GM12878 (cell line): Measurements from ENCODE around the gene KCNC1. TPM values are rescaled to one million over a fixed set of nuclear protein-coding genes. Genes with fewer than 3 reads are reported as not detected.

Experiments
- ATAC-seq: fragments of 200-7000 bp; cut with Tn5 transposase; 3 replicates; pipeline ENCODE4 v1.9.1; 2020; ENCODE audit warnings: mild to moderate bottlenecking, moderate library complexity
- BruUV-seq: library from RNA; stranded (reverse); fragments of 400-500 nt; replicated peaks from 2 replicates; lab custom pipeline; 2021; lab: Mats Ljungman, UMichigan
- CTCF ChIA-PET: fragments of 300-600 bp; sonication (Branson Sonifier 250); formaldehyde crosslinking; extraction: SDS; loops from one replicate; lab custom pipeline; 2021; ENCODE audit warnings: inconsistent platforms; lab: Yijun Ruan, JAX
- POLR2A ChIA-PET: fragments of 350-600 bp; formaldehyde crosslinking; extraction: SDS; loops from one replicate; lab custom pipeline; 2021; ENCODE audit warnings: inconsistent platforms; lab: Charles Lee
- RAD21 ChIA-PET: fragments of 300-600 bp; sonication (Branson Sonifier 250); formaldehyde crosslinking; loops from one replicate; lab custom pipeline; 2023; ENCODE audit warnings: antibody characterized with exemption; ENCODE audit not compliant: unreplicated experiment; lab: Charles Lee
- SMC1A ChIA-PET: fragments of 300-600 bp; sonication (Branson Sonifier 250); formaldehyde crosslinking; loops from one replicate; lab custom pipeline; 2023; ENCODE audit not compliant: unreplicated experiment, uncharacterized antibody; lab: Charles Lee
- DNase-seq: peaks from one replicate; pipeline ENCODE4 v3.0.0-alpha.2; 2011; ENCODE audit warnings: low read depth, low spot score
- FAIRE-seq: peaks from 3 replicates; lab custom pipeline; 2011; peaks lifted over from hg19 to GRCh38; lab: Jason Lieb, UNC
- H2AFZ ChIP-seq: 2 replicates; pipeline ENCODE4 v1.6.0; 2011; ENCODE audit warnings: low read depth, low read length, control low read depth; ENCODE audit not compliant: control insufficient read depth
- H3K27ac ChIP-seq: 2 replicates; pipeline ENCODE4 v1.5.1; 2011; ENCODE audit warnings: control low read depth; ENCODE audit not compliant: control insufficient read depth, insufficient read depth
- H3K27me3 ChIP-seq, 2 experiments: replicated peaks in 1 of 2; 2 replicates each; pipeline versions ENCODE4 v1.6.0 to v1.6.1; 2011; ENCODE audit warnings: low read length in 1 of 2; ENCODE audit not compliant: control insufficient read depth in 2 of 2, insufficient read depth in 2 of 2
- H3K36me3 ChIP-seq, 2 experiments: 2 replicates each; pipeline ENCODE4 v1.5.1; 2011; ENCODE audit warnings: low read length in 1 of 2; ENCODE audit not compliant: control insufficient read depth in 2 of 2, insufficient read depth in 2 of 2
- H3K4me1 ChIP-seq: 2 replicates; pipeline ENCODE4 v1.6.1; 2011; ENCODE audit warnings: mild to moderate bottlenecking, low read length, moderate library complexity, mixed read lengths; ENCODE audit not compliant: control insufficient read depth, insufficient read depth
- H3K4me2 ChIP-seq: 2 replicates; pipeline ENCODE4 v1.6.0; 2011; ENCODE audit warnings: control low read depth; ENCODE audit not compliant: control insufficient read depth, insufficient read depth
- H3K4me3 ChIP-seq: fragments of 200-600 bp; sonication (generic); 2 replicates; pipeline ENCODE4 v1.5.1; 2016
- H3K79me2 ChIP-seq: 2 replicates; pipeline ENCODE4 v1.6.0; 2011; ENCODE audit warnings: low read length; ENCODE audit not compliant: control insufficient read depth, insufficient read depth
- H3K9ac ChIP-seq: 2 replicates; pipeline ENCODE4 v1.8.0; 2011; ENCODE audit warnings: low read length, control low read depth, mixed read lengths; ENCODE audit not compliant: control insufficient read depth, insufficient read depth
- H3K9me3 ChIP-seq: replicated peaks from 3 replicates; pipeline ENCODE4 v1.5.1; 2011; ENCODE audit warnings: mild to moderate bottlenecking, low read length; ENCODE audit not compliant: control insufficient read depth, insufficient read depth
- H4K20me1 ChIP-seq: 2 replicates; pipeline ENCODE4 v1.6.0; 2011; ENCODE audit not compliant: control insufficient read depth, insufficient read depth
- ATF3 ChIP-seq: IDR thresholded peaks from 2 replicates; pipeline ENCODE4 v1.6.1; 2011; ENCODE audit warnings: low read depth, mild to moderate bottlenecking, low read length, moderate library complexity, borderline replicate concordance; ENCODE audit errors: extremely low read depth
- BCL3 ChIP-seq: IDR thresholded peaks from 2 replicates; pipeline ENCODE4 v1.6.1; 2011; ENCODE audit warnings: borderline replicate concordance, low read depth, mild to moderate bottlenecking, moderate library complexity, low read length; ENCODE audit not compliant: insufficient read depth, poor library complexity, severe bottlenecking
- BMI1 ChIP-seq: fragments of 450-650 bp; IDR thresholded peaks from 2 replicates; pipeline ENCODE4 v1.6.1; 2016; ENCODE audit warnings: mild to moderate bottlenecking, moderate library complexity, borderline replicate concordance
- EZH2 ChIP-seq: IDR thresholded peaks from 2 replicates; pipeline ENCODE4 v1.6.1; 2012; ENCODE audit warnings: low read depth, mild to moderate bottlenecking, control low read depth, inconsistent platforms, low read length, borderline replicate concordance; ENCODE audit not compliant: control insufficient read depth
- HDAC2 ChIP-seq: fragments of 200-600 bp; sonication (generic); IDR thresholded peaks from 2 replicates; pipeline ENCODE4 v1.6.1; 2017
- MAX ChIP-seq: IDR thresholded peaks from 2 replicates; pipeline ENCODE4 v1.6.1; 2012; ENCODE audit warnings: low read depth, low read length, improper control_type of control experiment
- NKRF ChIP-seq: fragments of 450-650 bp; conservative IDR thresholded peaks from 2 replicates; pipeline ENCODE4 v1.6.1; 2017; ENCODE audit warnings: mild to moderate bottlenecking, moderate library complexity
- RBBP5 ChIP-seq: fragments of 200-600 bp; sonication (generic); conservative IDR thresholded peaks from 2 replicates; pipeline ENCODE4 v1.6.1; 2016
- SKIL ChIP-seq: fragments of 450-650 bp; IDR thresholded peaks from 2 replicates; pipeline ENCODE4 v1.6.1; 2017; ENCODE audit warnings: mild to moderate bottlenecking, low read depth, inconsistent platforms; ENCODE audit not compliant: poor library complexity, severe bottlenecking
- SP1 ChIP-seq: IDR thresholded peaks from one replicate; pipeline ENCODE4 v1.6.1; 2011; ENCODE audit warnings: low read depth, low read length
- SUZ12 ChIP-seq: fragments of 200-600 bp; sonication (generic); IDR thresholded peaks from one replicate; pipeline ENCODE4 v1.6.1; 2018; ENCODE audit warnings: antibody characterized with exemption, mild to moderate bottlenecking; ENCODE audit not compliant: unreplicated experiment
- TCF3 ChIP-seq: IDR thresholded peaks from 2 replicates; pipeline ENCODE4 v1.6.1; 2012; ENCODE audit warnings: low read depth, mild to moderate bottlenecking, low read length, borderline replicate concordance; ENCODE audit not compliant: insufficient read depth
- ZNF207 ChIP-seq: fragments of 450-650 bp; IDR thresholded peaks from 2 replicates; pipeline ENCODE4 v1.6.1; 2014; ENCODE audit warnings: antibody characterized with exemption, mild to moderate bottlenecking, borderline replicate concordance
- WGBS: methylation state at CpG from one replicate; pipeline ENCODE4 v1.1.6; 2016; ENCODE audit warnings: low lambda C conversion rate; ENCODE audit not compliant: insufficient replicate concordance, insufficient coverage; ENCODE audit errors: missing lambda C conversion rate; 5-methylcytosine and 5-hydroxymethylcytosine counted together
- in situ Hi-C: fragments of 300-500 bp; cut with MboI; formaldehyde crosslinking; loops from 9 replicates; pipeline ENCODE4 v1.14.3; 2018; ENCODE audit warnings: mixed read lengths
- intact Hi-C: fragments of 100-400 bp; cut with micrococcal nuclease; formaldehyde crosslinking; loops from one replicate; pipeline ENCODE4 v1.14.2; 2022; ENCODE audit not compliant: unreplicated experiment
- polyA plus RNA-seq, 11 experiments: library from polyadenylated mRNA; depleted of rRNA in 4 of 11; unstranded in 6 of 11; stranded (reverse) in 5 of 11; fragments of >200 nt; fragmentation: Nextera tagmentation in 4 of 11; fragmentation: Illumina TruSeq in 1 of 11; extraction: Ambion mirVana in 4 of 11; extraction: Trizol in 1 of 11; gene quantifications; 1 replicate in 1 of 11; 2 replicates in 10 of 11; pipeline versions ENCODE4 v1.2.1 to v1.2.3, GENCODE V29; 2011 to 2016; ENCODE audit warnings: inconsistent platforms in 2 of 11, missing spikeins in 2 of 11, low read depth in 1 of 11
- total RNA-seq, 4 experiments: library from RNA; depleted of rRNA in 3 of 4; stranded (reverse); fragments of >200 nt in 3 of 4; fragmentation: Illumina TruSeq in 1 of 4; extraction: Trizol in 1 of 4; gene quantifications; 2 replicates each; pipeline versions ENCODE4 v1.2.1 to v1.2.3, GENCODE V29; 2013 to 2021

Gene KCNC1
- total and polyA plus RNA-seq, 10 of the 15 experiments (the other 5 are each of a cell fraction or from before 2014, with no cell fraction given), result 0.27 to 0.34 TPM; not detected in 8

GRCh38 chr11:17765356-17766072, 30.9 kb downstream of the KCNC1 start:
- Histone ChIP-seq H3K27me3 (no peaks in the 10 kb centered on the region), H3K4me1 (no peaks in the 10 kb centered on the region), H3K4me3 (no peak overlapping the region), H3K4me2 (no peak overlapping the region), H3K27ac (no peak overlapping the region), H3K9me3 (no peaks in the 10 kb centered on the region), H3K36me3 (no peaks in the 10 kb centered on the region), H2AFZ (no peak overlapping the region), H4K20me1 (no peaks in the 10 kb centered on the region), H3K9ac (no peak overlapping the region), H3K79me2 (no peaks in the 10 kb centered on the region)
- no peak for TF ChIP-seq HDAC2
- TF ChIP-seq ATF3, result no peak
- no peak for TF ChIP-seq RBBP5
- no peak for TF ChIP-seq SUZ12
- TF ChIP-seq TCF3, result no peak
- TF ChIP-seq BCL3, result no peak
- TF ChIP-seq SP1, result no peak
- no peak for TF ChIP-seq BMI1
- no peak for TF ChIP-seq ZNF207
- no peak for TF ChIP-seq SKIL
- no peak for TF ChIP-seq NKRF
- no peak for TF ChIP-seq EZH2
- no peak for TF ChIP-seq MAX
- SMC1A ChIA-PET, result no interaction called here
- no TSS peak for BruUV-seq
- RAD21 ChIA-PET, result no interaction called here
- WGBS, result 45% methylated on average over 13 of the region's 13 CpGs
- DNase-seq (no peak), FAIRE-seq (no peak), ATAC-seq (no peak)
- POLR2A ChIA-PET, result no interaction called here
- in situ Hi-C loops (no loop called here), intact Hi-C loops (no loop called here)
- CTCF ChIA-PET, result no interaction called here
